GM21786 (cell line): Measurements from ENCODE around the gene SGSH.

Source experiments
- ATAC-seq: cut with Tn5 transposase; IDR thresholded peaks from one replicate; pipeline ENCODE4 v1.9.1; 2021; ENCODE audit not compliant: unreplicated experiment

The SGSH gene

GRCh38 chr17:80187090-80187489 lies 33.0 kb downstream of the SGSH start:
- ATAC-seq, result no peak

DNA sequence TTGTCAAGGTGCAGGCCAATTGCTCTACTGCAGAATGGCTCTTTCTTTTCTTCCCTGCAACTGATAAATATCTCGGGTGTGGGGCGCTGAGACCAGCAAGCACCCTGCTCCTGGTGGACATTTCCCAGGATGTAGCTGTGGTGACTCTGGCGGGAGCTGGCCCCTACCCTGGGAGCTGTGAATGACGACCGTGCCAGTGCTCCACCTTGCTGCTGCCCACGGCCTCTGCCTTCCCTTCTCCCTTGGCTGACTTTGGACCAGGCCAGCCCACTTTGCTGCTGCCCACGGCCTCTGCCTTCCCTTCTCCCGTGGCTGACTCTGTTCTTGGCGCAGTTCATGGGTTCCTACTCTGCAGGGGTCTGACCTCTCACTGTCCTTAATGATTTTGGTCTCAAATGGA lies 34.2 kb downstream of the SGSH start:
- ATAC-seq, result no peak

DNA sequence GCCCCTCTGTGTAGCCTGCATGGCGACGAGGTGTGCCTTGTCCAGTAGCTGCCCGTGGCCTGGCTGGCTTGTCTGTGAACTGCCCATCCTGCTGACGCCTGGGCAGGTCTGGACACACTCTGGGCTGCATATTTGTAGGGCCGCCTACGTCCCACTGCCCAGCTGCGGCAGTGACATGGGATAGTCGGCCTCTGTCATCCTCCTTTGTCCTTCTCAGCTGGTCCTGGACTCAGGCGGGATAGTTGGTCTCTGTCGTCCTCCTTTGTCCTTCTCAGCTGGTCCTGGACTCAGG lies 35.8 kb downstream of the SGSH start:
- ATAC-seq, result no peak

DNA sequence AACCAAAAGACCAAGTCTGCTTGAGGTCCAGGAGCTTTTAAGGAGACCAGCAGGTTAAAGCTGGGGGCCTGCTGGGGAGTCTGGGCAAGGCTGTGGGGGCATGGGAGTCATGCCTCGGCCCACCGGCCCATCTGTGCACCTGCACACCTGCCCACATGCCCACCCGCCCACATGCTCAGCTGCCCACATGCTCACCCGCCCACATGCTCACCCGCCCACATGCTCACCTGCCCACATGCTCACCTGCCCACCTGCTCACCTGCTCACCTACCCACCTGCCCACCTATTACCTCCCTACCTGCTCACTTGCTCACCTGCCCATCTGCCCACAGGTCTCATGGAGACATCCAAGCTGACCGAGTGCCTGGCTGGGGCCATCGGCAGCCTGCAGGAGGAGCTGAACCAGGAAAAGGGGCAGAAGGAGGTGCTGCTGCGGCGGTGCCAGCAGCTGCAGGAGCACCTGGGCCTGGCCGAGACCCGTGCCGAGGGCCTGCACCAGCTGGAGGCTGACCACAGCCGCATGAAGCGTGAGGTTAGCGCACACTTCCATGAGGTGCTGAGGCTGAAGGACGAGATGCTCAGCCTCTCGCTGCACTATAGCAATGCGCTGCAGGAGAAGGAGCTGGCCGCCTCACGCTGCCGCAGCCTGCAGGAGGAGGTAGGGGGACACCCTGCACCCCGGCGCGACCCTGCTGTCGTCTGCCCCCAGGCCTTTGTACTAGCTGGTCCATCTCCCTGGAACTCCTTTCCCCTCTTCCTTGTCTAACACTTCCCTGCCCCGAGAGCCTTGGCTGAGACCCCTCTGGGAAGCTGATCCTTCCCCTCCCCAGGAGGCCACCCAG lies 36.3 kb downstream of the SGSH start:
- ATAC-seq, result no peak

- no peak for ATAC-seq
Observed at GRCh38 chr17:80182845-80183223, 37.3 kb downstream of the SGSH start.

GRCh38 chr17:80182118-80182844 lies 37.9 kb downstream of the SGSH start:
- ATAC-seq, result no peak

- ATAC-seq, result no peak
Observed at GRCh38 chr17:80181431-80181830, 38.7 kb downstream of the SGSH start.

DNA sequence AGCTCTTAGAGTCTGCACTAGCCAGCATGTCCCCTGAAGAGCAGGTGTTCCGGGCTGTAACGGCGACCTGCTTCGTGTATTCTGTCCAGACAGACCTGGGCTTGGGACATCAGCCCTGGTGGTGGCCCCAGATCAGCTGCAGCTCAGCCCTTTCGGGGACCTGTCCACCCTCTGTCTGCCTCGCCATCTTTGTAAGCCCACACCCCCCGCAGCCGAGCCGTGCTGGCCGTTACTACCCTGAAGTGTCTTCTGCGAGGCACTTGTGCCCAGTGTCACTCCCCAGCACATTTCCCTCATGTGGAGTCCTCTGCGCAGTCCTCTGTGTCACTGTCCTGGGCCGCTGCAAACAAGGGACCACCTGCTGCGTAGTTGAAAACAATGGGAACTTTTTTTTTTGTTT lies 39.9 kb downstream of the SGSH start:
- ATAC-seq, result no peak

GRCh38 chr17:80177986-80178595 lies 42.0 kb downstream of the SGSH start:
- no peak for ATAC-seq

- ATAC-seq, result no peak
Observed at GRCh38 chr17:80176757-80177156, 43.4 kb downstream of the SGSH start.

DNA sequence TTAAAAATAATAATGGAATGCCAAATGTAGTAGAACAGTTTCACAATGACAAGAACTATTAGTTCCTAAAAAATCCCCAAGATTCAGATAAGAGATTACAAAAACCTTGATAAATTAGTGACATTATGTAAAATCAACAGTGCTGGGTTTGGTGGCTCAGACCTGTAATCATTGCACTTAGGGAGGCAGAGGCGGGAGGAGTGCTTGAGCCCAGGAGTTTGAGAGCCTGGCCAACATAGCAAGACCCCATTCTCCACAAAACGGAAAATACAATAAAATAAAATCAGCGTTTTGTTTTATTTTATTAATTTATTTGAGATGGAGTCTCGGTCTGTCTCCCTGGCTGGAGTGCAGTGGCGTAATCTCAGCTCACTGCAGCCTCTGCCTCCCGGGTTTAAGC lies 46.2 kb downstream of the SGSH start:
- no peak for ATAC-seq

GRCh38 chr17:80173126-80173525 lies 47.0 kb downstream of the SGSH start:
- no peak for ATAC-seq

DNA sequence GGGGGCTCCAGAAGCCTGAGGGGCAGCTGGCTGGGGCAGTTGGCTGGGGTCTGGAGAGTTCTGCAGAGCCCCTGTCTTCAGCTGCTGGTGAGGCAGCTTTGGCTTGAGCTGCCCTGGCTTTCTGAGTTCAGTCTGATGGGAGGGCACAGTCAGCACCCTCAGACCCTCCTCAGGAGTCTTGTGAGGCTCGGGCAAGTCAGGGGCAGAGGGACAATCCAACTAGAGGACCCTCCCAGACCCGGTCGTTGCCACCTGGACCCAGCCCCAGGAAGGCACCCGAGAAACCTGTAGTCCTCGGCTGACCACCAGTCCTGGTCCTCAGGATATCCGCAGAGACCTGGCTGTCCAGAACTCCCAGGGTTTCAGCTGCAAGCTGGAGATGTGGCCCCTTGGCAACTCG lies 48.5 kb downstream of the SGSH start:
- no peak for ATAC-seq

- no peak for ATAC-seq
Observed at GRCh38 chr17:80169784-80170500, 50.2 kb downstream of the SGSH start, which contains the start of gene CARD14. Gene CARD14, plus strand, starts transcription at chr17:80170030. Its CDS starts 11,409 bp downstream, at chr17:80181439.

DNA sequence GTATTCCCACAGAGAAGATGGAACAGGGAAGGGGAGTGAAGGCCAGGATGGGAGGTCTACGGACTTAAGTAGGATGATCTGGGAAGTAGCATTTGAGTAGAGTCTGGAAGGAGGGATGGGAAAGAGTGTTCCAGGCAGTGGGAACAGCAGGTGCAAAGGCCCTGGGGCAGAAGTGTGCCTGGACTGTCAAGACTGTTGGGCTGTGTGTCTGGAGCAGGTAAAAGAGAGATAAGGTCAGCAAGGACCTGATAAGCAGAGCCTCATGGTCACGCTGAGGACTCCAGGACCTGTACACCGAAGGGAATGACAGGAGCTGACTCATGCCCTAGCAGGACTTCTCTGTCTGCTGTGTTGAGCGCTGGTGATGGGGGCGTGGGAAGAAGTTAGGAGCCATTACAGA lies 51.0 kb downstream of the SGSH start:
- no peak for ATAC-seq

- ATAC-seq, result no peak
Observed at GRCh38 chr17:80168371-80168770, 51.8 kb downstream of the SGSH start.

DNA sequence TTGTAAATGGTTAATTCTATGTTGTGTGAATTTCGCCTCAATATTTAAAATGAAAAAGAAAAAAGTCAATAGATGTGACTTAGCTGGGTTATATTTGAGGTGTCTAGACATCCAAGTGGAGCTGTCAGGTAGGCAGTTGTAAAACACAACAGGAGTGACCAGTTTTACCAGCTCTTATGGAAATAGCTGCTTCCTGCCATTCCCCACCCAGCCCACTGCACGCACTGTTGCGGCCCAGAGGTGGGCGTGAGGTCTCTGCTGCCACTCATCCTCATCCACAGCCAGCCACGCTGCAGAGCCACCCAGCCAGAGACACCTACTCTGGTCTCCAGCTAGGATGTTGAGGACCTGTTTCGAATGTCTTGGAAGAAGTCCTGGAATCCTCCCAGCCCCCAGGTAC lies 53.7 kb downstream of the SGSH start:
- ATAC-seq, result no peak

GRCh38 chr17:80164185-80164584 lies 55.9 kb downstream of the SGSH start:
- no peak for ATAC-seq

- ATAC-seq, result no peak
Observed at GRCh38 chr17:80163336-80163735, 56.8 kb downstream of the SGSH start.

GRCh38 chr17:80160536-80160935 lies 59.6 kb downstream of the SGSH start:
- no peak for ATAC-seq
